GM04503 (cell line): ENCODE measurements around the gene CACTIN.

Source experiments
- DNase-seq: peaks from one replicate; pipeline ENCODE4 v3.0.0-alpha.2; 2012; ENCODE audit warnings: low read depth

CACTIN gene

GRCh38 chr19:3627351-3627723 lies 747 bp upstream of the CACTIN start:
- DNase-seq, result no peak

GRCh38 chr19:3625996-3626472 lies 556 bp downstream of the CACTIN start:
- no peak for DNase-seq

- no peak for DNase-seq
These were observed 2.9 kb downstream of the CACTIN start for GRCh38 chr19:3623716-3624115.

GRCh38 chr19:3622224-3622623 lies 4.4 kb downstream of the CACTIN start:
- no peak for DNase-seq

GRCh38 chr19:3621689-3622088 lies 4.9 kb downstream of the CACTIN start:
- no peak for DNase-seq

- no peak for DNase-seq
These were observed 5.6 kb downstream of the CACTIN start for GRCh38 chr19:3620817-3621547.

GRCh38 chr19:3620145-3620816 lies 6.3 kb downstream of the CACTIN start:
- DNase-seq, result no peak

GRCh38 chr19:3619631-3620012 lies 7.0 kb downstream of the CACTIN start:
- DNase-seq, result no peak

- DNase-seq, result no peak
These were observed 7.6 kb downstream of the CACTIN start for GRCh38 chr19:3618811-3619630.

- DNase-seq, result no peak
These were observed 8.3 kb downstream of the CACTIN start for GRCh38 chr19:3618144-3618810.

- no peak for DNase-seq
These were observed 9.1 kb downstream of the CACTIN start for GRCh38 chr19:3617463-3617862.

GRCh38 chr19:3615524-3616135 lies 11.0 kb downstream of the CACTIN start:
- no peak for DNase-seq

GRCh38 chr19:3614858-3615505 lies 11.6 kb downstream of the CACTIN start:
- DNase-seq, result no peak

GRCh38 chr19:3613818-3614661 lies 12.6 kb downstream of the CACTIN start:
- no peak for DNase-seq

GRCh38 chr19:3612901-3613741 lies 13.5 kb downstream of the CACTIN start:
- no peak for DNase-seq

GRCh38 chr19:3612330-3612729 lies 14.3 kb downstream of the CACTIN start:
- no peak for DNase-seq

GRCh38 chr19:3611841-3612240 lies 14.7 kb downstream of the CACTIN start:
- no peak for DNase-seq

- DNase-seq, result no peak
These were observed 15.6 kb downstream of the CACTIN start for GRCh38 chr19:3610745-3611717.
